LHCN-M2 (cell line): ENCODE measurements around the gene OR1D5. TPM values are rescaled to one million over a fixed set of nuclear protein-coding genes. Genes with fewer than 3 reads are reported as not detected.

Experiments
- total RNA-seq: library from RNA; depleted of rRNA; stranded (reverse); fragments of >200 nt; gene quantifications from 2 replicates; pipeline ENCODE4 v1.2.3, GENCODE V29; 2014; rRNA removed

The OR1D5 gene
- total RNA-seq, 1 experiment from 2014 or later, result not detected

Other genes starting within 250 kb of the OR1D5 start
- not detected in 2 replicates for gene OR1D2, start 40.8 kb upstream of the OR1D5 start, total RNA-seq
- gene OR1G1, start 63.9 kb upstream of the OR1D5 start, total RNA-seq, result not detected in 2 replicates
- not detected in 2 replicates for gene OR1A2, start 133.9 kb upstream of the OR1D5 start, total RNA-seq
- not detected in 2 replicates for gene OR1A1, start 144.1 kb upstream of the OR1D5 start, total RNA-seq
- gene OR3A1, start 234.8 kb upstream of the OR1D5 start, total RNA-seq, result not detected in 2 replicates